Keratinocyte (primary cell): ENCODE measurements around the gene DCHS2. TPM values are rescaled to one million over a fixed set of nuclear protein-coding genes. Genes with fewer than 3 reads are reported as not detected.

ENCODE experiments used
- DNase-seq: peaks from one replicate; pipeline ENCODE4 v3.0.0-alpha.2; 2011; ENCODE audit warnings: low read depth, missing footprints, low spot score
- FAIRE-seq: peaks from 2 replicates; lab custom pipeline; 2011; peaks lifted over from hg19 to GRCh38; lab: Jason Lieb, UNC
- H2AFZ ChIP-seq: 2 replicates; pipeline ENCODE4 v1.6.0; 2012; ENCODE audit warnings: low read length, control low read depth, inconsistent platforms; ENCODE audit not compliant: control insufficient read depth
- H3K27ac ChIP-seq: 2 replicates; pipeline ENCODE4 v1.5.1; 2011; ENCODE audit warnings: low read length; ENCODE audit not compliant: control insufficient read depth, insufficient read depth
- H3K27me3 ChIP-seq: 3 replicates; pipeline ENCODE4 v1.6.0; 2011; ENCODE audit warnings: low read length; ENCODE audit not compliant: control insufficient read depth, insufficient read depth; ENCODE audit errors: extremely low read depth
- H3K36me3 ChIP-seq, 2 experiments: 2 replicates in 1 of 2; 3 replicates in 1 of 2; pipeline ENCODE4 v1.5.1; 2011; ENCODE audit warnings: low read length in 2 of 2, mild to moderate bottlenecking in 1 of 2; ENCODE audit not compliant: control insufficient read depth in 2 of 2, insufficient read depth in 2 of 2; ENCODE audit errors: extremely low read depth in 1 of 2
- H3K4me1 ChIP-seq: 3 replicates; pipeline ENCODE4 v1.5.1; 2011; ENCODE audit warnings: low read length; ENCODE audit not compliant: control insufficient read depth, insufficient read depth; ENCODE audit errors: extremely low read depth
- H3K4me2 ChIP-seq: 3 replicates; pipeline ENCODE4 v1.6.0; 2011; ENCODE audit warnings: low read depth, low read length; ENCODE audit not compliant: control insufficient read depth, insufficient read depth; ENCODE audit errors: extremely low read depth
- H3K4me3 ChIP-seq, 3 experiments: fragments of 200-600 bp in 1 of 3; sonication (generic) in 1 of 3; 2 replicates in 2 of 3; 3 replicates in 1 of 3; pipeline ENCODE4 v1.5.1; 2011 to 2016; ENCODE audit warnings: low read length in 3 of 3, mild to moderate bottlenecking in 3 of 3, control low read depth in 2 of 3, inconsistent platforms in 1 of 3, low read depth in 1 of 3, mixed read lengths in 1 of 3, mixed run types in 1 of 3, moderate library complexity in 1 of 3; ENCODE audit not compliant: control insufficient read depth in 2 of 3, insufficient read depth in 2 of 3; ENCODE audit errors: extremely low read depth in 1 of 3
- H3K79me2 ChIP-seq: 2 replicates; pipeline ENCODE4 v1.6.0; 2012; ENCODE audit warnings: low read length; ENCODE audit not compliant: control insufficient read depth, insufficient read depth
- H3K9ac ChIP-seq: 3 replicates; pipeline ENCODE4 v1.6.0; 2011; ENCODE audit warnings: low read length; ENCODE audit not compliant: control insufficient read depth, insufficient read depth; ENCODE audit errors: extremely low read depth
- H3K9me1 ChIP-seq: 3 replicates; pipeline ENCODE4 v1.6.0; 2011; ENCODE audit warnings: low read length; ENCODE audit not compliant: control insufficient read depth, insufficient read depth; ENCODE audit errors: extremely low read depth
- H3K9me3 ChIP-seq: 2 replicates; pipeline ENCODE4 v1.5.1; 2012; ENCODE audit warnings: low read depth, low read length; ENCODE audit not compliant: control insufficient read depth
- H4K20me1 ChIP-seq: 3 replicates; pipeline ENCODE4 v1.6.0; 2011; ENCODE audit warnings: low read length; ENCODE audit not compliant: control insufficient read depth, insufficient read depth; ENCODE audit errors: extremely low read depth
- CTCF ChIP-seq, 3 experiments: IDR thresholded peaks in 1 of 3; conservative IDR thresholded peaks in 1 of 3; optimal IDR thresholded peaks in 1 of 3; 2 replicates in 2 of 3; 3 replicates in 1 of 3; pipeline versions ENCODE3 to v1.5.1; 2011; ENCODE audit warnings: low read length in 3 of 3, mild to moderate bottlenecking in 3 of 3, moderate library complexity in 2 of 3, control low read depth in 1 of 3, inconsistent platforms in 1 of 3; ENCODE audit not compliant: insufficient read depth in 2 of 3; ENCODE audit errors: extremely low read depth in 1 of 3
- EZH2 ChIP-seq: IDR thresholded peaks from one replicate; pipeline ENCODE4 v1.6.1; 2012; ENCODE audit warnings: inconsistent platforms, mild to moderate bottlenecking, low read length, moderate library complexity
- dilution Hi-C: fragments of 300-500 bp; cut with MboI; formaldehyde crosslinking; loops from one replicate; pipeline ENCODE4 v1.7.0; 2020; ENCODE audit warnings: low sequenced_read_pairs; ENCODE audit not compliant: extremely low pct_ligation_motif_present
- polyA plus RNA-seq, 5 experiments: library from polyadenylated mRNA; depleted of rRNA in 3 of 5; stranded (reverse) in 3 of 5; stranded (forward) in 1 of 5; unstranded in 1 of 5; fragments of >200 nt; gene quantifications; 1 replicate in 1 of 5; 2 replicates in 3 of 5; 3 replicates in 1 of 5; pipeline versions ENCODE4 v1.2.1 to v1.2.3, GENCODE V29; 2011 to 2012; ENCODE audit warnings: missing spikeins in 2 of 5, low read depth in 1 of 5, low replicate concordance in 1 of 5

Gene DCHS2
- polyA plus RNA-seq, 1 donor (not counting 4 experiments of a cell fraction or from before 2014, with no cell fraction given) = 0.01 TPM

- dilution Hi-C loops = no loop called here
- no peak overlapping the region for H3K4me2 ChIP-seq
These were observed 299.0 kb downstream of the DCHS2 start for GRCh38 chr4:154192585-154192984.

DNA sequence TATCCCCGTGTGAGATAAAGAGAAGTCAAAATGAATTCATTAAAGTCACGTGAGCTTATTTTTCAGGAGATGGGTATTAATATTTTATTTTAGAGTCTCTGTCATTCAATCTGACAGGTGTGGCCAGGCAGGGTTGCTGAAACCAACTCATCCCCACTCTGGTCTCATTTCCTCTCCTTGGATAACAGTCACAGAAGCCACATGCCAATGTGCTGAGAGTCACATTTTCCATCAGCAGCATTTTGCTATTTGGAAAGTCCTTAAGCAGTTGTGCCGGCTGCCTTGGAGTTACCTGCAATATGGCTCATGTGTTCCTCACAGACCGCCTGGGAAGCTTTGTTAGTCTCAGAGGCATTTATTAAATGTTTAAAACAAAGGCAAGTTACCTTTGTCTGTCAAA lies 302.3 kb downstream of the DCHS2 start:
- no peaks in the 10 kb centered on the region for H4K20me1 ChIP-seq
- H3K4me2 ChIP-seq = no peak overlapping the region
- no peak overlapping the region for H3K27ac ChIP-seq
- no peaks in the 10 kb centered on the region for H3K9me1 ChIP-seq
- dilution Hi-C loops = no loop called here
- no peaks in the 10 kb centered on the region for H3K4me1 ChIP-seq
- DNase-seq (no peak), FAIRE-seq (no peak)
- no peak overlapping the region for H2AFZ ChIP-seq
- TF ChIP-seq CTCF (optimal IDR thresholded peaks at IDR 0.05 in 1 of 3, IDR thresholded peaks at IDR 0.05 in 1 of 3, conservative IDR thresholded peaks at IDR 0.05 in 1 of 3; ENCODE audit: extremely low read depth in 1 of 3, insufficient read depth in 2 of 3, low read length in 3 of 3) (no peak), EZH2 (no peak)
- no peaks in the 10 kb centered on the region for H3K27me3 ChIP-seq
- no peak overlapping the region for H3K4me3 ChIP-seq
- H3K79me2 ChIP-seq = no peaks in the 10 kb centered on the region
- H3K9ac ChIP-seq = no peak overlapping the region
- no peaks in the 10 kb centered on the region for H3K9me3 ChIP-seq
- H3K36me3 ChIP-seq = no peaks in the 10 kb centered on the region

More at GRCh38 chr4:154192585-154192984, 299.0 kb downstream of the DCHS2 start:
- no peak overlapping the region for H3K9ac ChIP-seq
- no peak for TF ChIP-seq CTCF (optimal IDR thresholded peaks at IDR 0.05 in 1 of 3, IDR thresholded peaks at IDR 0.05 in 1 of 3, conservative IDR thresholded peaks at IDR 0.05 in 1 of 3; ENCODE audit: extremely low read depth in 1 of 3, insufficient read depth in 2 of 3, low read length in 3 of 3)
- TF ChIP-seq EZH2 = no peak
- no peak for DNase-seq
- H3K27ac ChIP-seq = no peak overlapping the region
- no peak overlapping the region for H2AFZ ChIP-seq
- H3K79me2 ChIP-seq = no peaks in the 10 kb centered on the region
- H3K36me3 ChIP-seq = no peaks in the 10 kb centered on the region
- no peaks in the 10 kb centered on the region for H3K27me3 ChIP-seq
- FAIRE-seq = no peak
- H3K4me1 ChIP-seq = no peaks in the 10 kb centered on the region
- H4K20me1 ChIP-seq = no peaks in the 10 kb centered on the region
- no peaks in the 10 kb centered on the region for H3K9me3 ChIP-seq
- H3K9me1 ChIP-seq = no peaks in the 10 kb centered on the region
- H3K4me3 ChIP-seq = no peak overlapping the region
